ENCODE measurements around the gene METTL8. TPM values are rescaled to one million over a fixed set of nuclear protein-coding genes. Genes with fewer than 3 reads are reported as not detected.
"Not testable (repeated sequence)": the region's sequence is repeated elsewhere in the genome, so short reads cannot be mapped to it uniquely, and the experiment has no call there.

METTL8 gene
- total RNA-seq, 1 donor from 2014 or later = 26.7 TPM

DNA sequence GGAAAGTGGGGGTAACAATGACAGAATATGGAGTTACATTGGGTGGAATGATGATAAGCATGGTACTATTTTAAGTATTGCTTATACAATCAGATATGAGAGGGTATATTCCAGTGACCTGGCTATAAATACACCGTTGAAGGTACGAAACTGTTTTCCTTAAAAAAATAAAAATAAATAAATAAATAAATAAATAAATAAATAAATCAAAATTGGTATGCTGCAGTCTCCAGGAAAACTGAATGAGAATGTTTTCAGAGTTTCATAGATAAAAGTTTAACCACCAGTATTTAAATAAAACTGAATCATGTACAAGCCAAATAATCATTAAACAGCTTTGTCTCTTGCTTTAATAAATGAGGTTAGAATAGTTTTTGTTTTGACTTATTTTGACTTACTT is 71.4 kb downstream of the METTL8 start:
- TF ChIP-seq, protein P1, sequence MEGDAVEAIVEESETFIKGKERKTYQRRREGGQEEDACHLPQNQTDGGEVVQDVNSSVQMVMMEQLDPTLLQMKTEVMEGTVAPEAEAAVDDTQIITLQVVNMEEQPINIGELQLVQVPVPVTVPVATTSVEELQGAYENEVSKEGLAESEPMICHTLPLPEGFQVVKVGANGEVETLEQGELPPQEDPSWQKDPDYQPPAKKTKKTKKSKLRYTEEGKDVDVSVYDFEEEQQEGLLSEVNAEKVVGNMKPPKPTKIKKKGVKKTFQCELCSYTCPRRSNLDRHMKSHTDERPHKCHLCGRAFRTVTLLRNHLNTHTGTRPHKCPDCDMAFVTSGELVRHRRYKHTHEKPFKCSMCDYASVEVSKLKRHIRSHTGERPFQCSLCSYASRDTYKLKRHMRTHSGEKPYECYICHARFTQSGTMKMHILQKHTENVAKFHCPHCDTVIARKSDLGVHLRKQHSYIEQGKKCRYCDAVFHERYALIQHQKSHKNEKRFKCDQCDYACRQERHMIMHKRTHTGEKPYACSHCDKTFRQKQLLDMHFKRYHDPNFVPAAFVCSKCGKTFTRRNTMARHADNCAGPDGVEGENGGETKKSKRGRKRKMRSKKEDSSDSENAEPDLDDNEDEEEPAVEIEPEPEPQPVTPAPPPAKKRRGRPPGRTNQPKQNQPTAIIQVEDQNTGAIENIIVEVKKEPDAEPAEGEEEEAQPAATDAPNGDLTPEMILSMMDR (IDR thresholded peaks at IDR 0.05; ENCODE audit: insufficient read depth, low read length, poor library complexity, severe bottlenecking) = no peak
- Histone ChIP-seq H3K36me3 (ENCODE audit: control insufficient read depth, insufficient read depth, low read length) (no peaks in the 10 kb centered on the region), H3K27me3 (ENCODE audit: control insufficient read depth, insufficient read depth, low read length) (no peaks in the 10 kb centered on the region), H3K4me3 (ENCODE audit: low read depth, low read length) (no peak overlapping the region)
- no peak for DNase-seq (ENCODE audit: low read depth)

DNA sequence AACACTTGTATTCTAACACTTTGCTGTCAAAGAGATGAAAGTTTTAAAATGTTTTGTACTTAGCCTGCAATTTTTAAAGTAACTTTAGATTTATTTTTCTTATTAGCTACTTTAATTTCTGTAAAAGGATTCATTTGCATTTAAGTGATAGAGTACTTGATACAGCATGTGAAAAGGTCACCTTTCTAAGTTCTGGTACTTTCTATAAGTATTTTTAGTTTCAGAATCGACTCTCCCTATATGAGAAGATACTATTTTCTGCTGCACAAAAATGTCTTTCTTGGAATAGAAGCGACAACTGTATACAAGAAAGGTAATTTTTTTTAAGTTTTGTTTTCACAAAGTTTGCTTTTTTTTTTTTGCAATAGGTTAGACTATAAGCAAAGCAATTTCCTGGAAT is 72.9 kb downstream of the METTL8 start:
- Histone ChIP-seq H3K36me3 (ENCODE audit: control insufficient read depth, insufficient read depth, low read length) (no peaks in the 10 kb centered on the region), H3K27me3 (ENCODE audit: control insufficient read depth, insufficient read depth, low read length) (no peaks in the 10 kb centered on the region), H3K4me3 (ENCODE audit: low read depth, low read length) (no peak overlapping the region)
- DNase-seq (ENCODE audit: low read depth) = no peak
- TF ChIP-seq, protein P1 (IDR thresholded peaks at IDR 0.05; ENCODE audit: insufficient read depth, low read length, poor library complexity, severe bottlenecking) = no peak

DNA sequence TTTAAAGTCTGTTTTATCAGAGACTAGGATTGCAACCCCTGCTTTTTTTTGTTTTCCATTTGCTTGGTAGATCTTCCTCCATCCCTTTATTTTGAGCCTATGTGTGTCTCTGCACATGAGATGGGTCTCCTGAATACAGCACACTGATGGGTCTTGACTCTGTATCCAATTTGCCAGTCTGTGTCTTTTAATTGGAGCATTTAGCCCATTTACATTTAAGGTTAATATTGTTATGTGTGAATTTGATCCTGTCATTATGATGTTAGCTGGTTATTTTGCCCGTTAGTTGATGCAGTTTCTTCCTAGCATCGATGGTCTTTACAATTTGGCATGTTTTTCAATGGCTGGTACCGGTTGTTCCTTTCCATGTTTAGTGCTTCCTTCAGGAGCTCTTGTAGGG is 80.0 kb downstream of the METTL8 start:
- DNase-seq (ENCODE audit: low read depth); H3K27me3 ChIP-seq (ENCODE audit: control insufficient read depth, insufficient read depth, low read length); H3K4me3 ChIP-seq (ENCODE audit: low read depth, low read length); H3K36me3 ChIP-seq (ENCODE audit: control insufficient read depth, insufficient read depth, low read length): not testable (repeated sequence)

DNA sequence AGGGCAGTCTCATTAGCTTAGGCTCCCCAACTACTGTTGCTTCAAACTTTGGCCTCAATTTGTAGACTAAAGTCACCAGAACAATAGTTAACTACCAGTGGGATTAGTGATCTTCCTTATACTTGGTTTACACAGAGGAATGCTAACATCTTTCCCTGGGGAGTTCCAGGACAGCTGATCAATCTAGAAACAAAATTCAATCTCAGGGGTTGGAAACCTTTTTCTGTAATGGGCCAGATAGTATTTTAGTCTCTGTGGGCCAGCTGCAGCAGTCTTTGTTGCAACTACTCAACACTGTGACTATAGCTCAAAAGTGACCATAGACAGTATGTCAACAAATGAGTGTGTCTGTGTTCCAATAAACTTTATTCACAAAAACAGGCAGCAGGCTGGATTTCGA is 85.7 kb downstream of the METTL8 start:
- no peak for DNase-seq (ENCODE audit: low read depth)
- H3K36me3 ChIP-seq (ENCODE audit: control insufficient read depth, insufficient read depth, low read length) = no peaks in the 10 kb centered on the region
- no peaks in the 10 kb centered on the region for H3K27me3 ChIP-seq (ENCODE audit: control insufficient read depth, insufficient read depth, low read length)
- H3K4me3 ChIP-seq (ENCODE audit: low read depth, low read length) = no peak overlapping the region
- TF ChIP-seq, protein P1 (IDR thresholded peaks at IDR 0.05; ENCODE audit: insufficient read depth, low read length, poor library complexity, severe bottlenecking) = no peak

DNA sequence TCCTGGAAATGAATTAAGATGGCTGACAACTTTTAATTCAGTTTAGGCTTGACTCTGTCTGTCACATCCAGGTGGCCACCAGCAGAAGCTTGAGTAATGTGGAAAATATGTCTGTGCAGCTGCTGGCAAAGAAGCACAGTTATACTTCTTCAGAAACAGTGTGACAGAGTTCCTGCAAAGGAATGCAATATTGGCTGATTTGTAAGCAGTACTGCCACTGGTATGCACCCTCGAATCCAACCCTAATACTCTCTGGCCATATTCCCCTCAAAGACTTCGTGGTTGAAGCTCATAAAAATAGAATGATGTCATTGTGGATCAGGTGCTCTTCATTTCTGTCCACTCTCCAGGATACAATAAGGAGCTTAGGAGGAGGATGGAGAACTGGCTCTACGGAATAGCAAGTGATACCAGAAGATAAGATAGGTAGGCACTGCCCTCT is 86.2 kb downstream of the METTL8 start:
- H3K36me3 ChIP-seq (ENCODE audit: control insufficient read depth, insufficient read depth, low read length) = no peaks in the 10 kb centered on the region
- TF ChIP-seq, protein P1 (IDR thresholded peaks at IDR 0.05; ENCODE audit: insufficient read depth, low read length, poor library complexity, severe bottlenecking) = no peak
- DNase-seq (ENCODE audit: low read depth) = peak; percentile 79
- no peak overlapping the region for H3K4me3 ChIP-seq (ENCODE audit: low read depth, low read length)
- H3K27me3 ChIP-seq (ENCODE audit: control insufficient read depth, insufficient read depth, low read length) = no peaks in the 10 kb centered on the region

DNA sequence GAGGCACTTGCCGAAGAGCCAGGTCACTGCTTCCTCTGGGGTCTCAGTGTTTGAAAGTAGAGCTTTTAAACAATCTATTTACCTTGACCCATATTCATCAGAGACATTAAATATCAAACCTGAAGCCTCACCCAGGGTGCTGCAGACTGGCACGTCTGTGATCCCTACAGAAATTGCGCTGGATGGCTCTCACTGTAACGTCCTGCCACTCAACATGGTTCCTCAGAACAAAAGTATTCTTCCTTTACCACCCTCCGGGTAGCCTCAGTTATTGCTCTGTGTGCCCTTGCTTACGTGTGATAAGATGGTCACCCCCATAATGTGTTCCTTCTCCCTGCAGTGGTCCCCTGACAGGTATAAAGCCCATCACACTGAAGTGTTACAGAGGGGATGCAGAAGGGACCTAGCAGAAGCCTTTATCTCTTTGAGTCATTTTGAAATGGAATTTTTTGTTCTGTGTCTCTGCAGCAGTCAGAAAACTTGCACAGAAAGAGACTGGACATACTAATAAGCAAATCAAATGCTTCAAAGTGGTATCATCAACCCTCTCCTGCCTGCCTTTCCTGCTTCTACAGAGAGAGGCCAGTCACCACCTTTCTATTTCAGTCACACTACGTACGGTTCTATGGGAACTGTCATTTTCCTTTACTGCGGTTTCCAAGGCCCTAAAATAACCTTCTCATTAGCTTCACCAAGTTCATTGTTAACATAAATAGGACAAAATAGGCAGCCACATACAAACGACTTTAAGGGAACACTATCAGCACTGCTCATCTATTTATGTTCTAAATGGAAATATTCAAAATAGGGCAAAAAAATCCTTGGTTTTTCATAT is 86.8 kb downstream of the METTL8 start:
- TF ChIP-seq, protein P1 (IDR thresholded peaks at IDR 0.05; ENCODE audit: insufficient read depth, low read length, poor library complexity, severe bottlenecking) = no peak

More for the DNA sequence above, 86.8 kb downstream of the METTL8 start:
- Histone ChIP-seq H3K27me3 (ENCODE audit: control insufficient read depth, insufficient read depth, low read length) (no peaks in the 10 kb centered on the region), H3K36me3 (ENCODE audit: control insufficient read depth, insufficient read depth, low read length) (no peaks in the 10 kb centered on the region), H3K4me3 (ENCODE audit: low read depth, low read length) (no peak overlapping the region)
- no peak for DNase-seq (ENCODE audit: low read depth)

All from kidney epithelial cell (primary cell).